HTERT RPE-1 (cell line): ENCODE data around the gene BCCIP.

ENCODE experiments used
- in situ Hi-C: fragments of 300-500 bp; cut with MboI; formaldehyde crosslinking; loops from 4 replicates; pipeline ENCODE4 v1.14.3; 2020; ENCODE audit warnings: low sequenced_read_pairs

The BCCIP gene

GRCh38 chr10:125843603-125844329 lies 20.4 kb downstream of the BCCIP start:
- in situ Hi-C loops, result no loop called here

- in situ Hi-C loops, result no loop called here
Measured at GRCh38 chr10:125844751-125845221, 21.4 kb downstream of the BCCIP start.

- in situ Hi-C loops, result no loop called here
Measured at GRCh38 chr10:125845617-125846016, 22.3 kb downstream of the BCCIP start.

GRCh38 chr10:125846894-125847293 lies 23.5 kb downstream of the BCCIP start:
- in situ Hi-C loops, result no loop called here

GRCh38 chr10:125848371-125848770 lies 25.0 kb downstream of the BCCIP start:
- in situ Hi-C loops, result no loop called here

- in situ Hi-C loops, result no loop called here
Measured at GRCh38 chr10:125848857-125849256, 25.5 kb downstream of the BCCIP start.

- in situ Hi-C loops, result no loop called here
Measured at GRCh38 chr10:125849448-125849847, 26.1 kb downstream of the BCCIP start.

GRCh38 chr10:125850766-125851731 lies 27.7 kb downstream of the BCCIP start:
- in situ Hi-C loops, result no loop called here

GRCh38 chr10:125852487-125852886 lies 29.1 kb downstream of the BCCIP start:
- in situ Hi-C loops, result no loop called here

GRCh38 chr10:125857185-125857760 lies 33.9 kb downstream of the BCCIP start:
- in situ Hi-C loops, result no loop called here

- in situ Hi-C loops, result no loop called here
Measured at GRCh38 chr10:125859128-125859817, 35.9 kb downstream of the BCCIP start.

- in situ Hi-C loops, result no loop called here
Measured at GRCh38 chr10:125865120-125865519, 41.8 kb downstream of the BCCIP start.

- in situ Hi-C loops, result no loop called here
Measured at GRCh38 chr10:125866421-125867029, 43.2 kb downstream of the BCCIP start.

- in situ Hi-C loops, result no loop called here
Measured at GRCh38 chr10:125868372-125868975, 45.1 kb downstream of the BCCIP start.

- in situ Hi-C loops, result no loop called here
Measured at GRCh38 chr10:125871338-125871737, 48.0 kb downstream of the BCCIP start.

GRCh38 chr10:125878957-125879835 lies 55.9 kb downstream of the BCCIP start:
- in situ Hi-C loops, result no loop called here

GRCh38 chr10:125880719-125881118 lies 57.4 kb downstream of the BCCIP start:
- in situ Hi-C loops, result no loop called here

- in situ Hi-C loops, result no loop called here
Measured at GRCh38 chr10:125881192-125881591, 57.8 kb downstream of the BCCIP start, which contains the start of gene DHX32. Gene DHX32, minus strand, starts transcription at chr10:125881292. Its CDS starts 468 bp downstream, at chr10:125880824.

- in situ Hi-C loops, result no loop called here
Measured at GRCh38 chr10:125882596-125882995, 59.2 kb downstream of the BCCIP start.
